ENCODE results near the gene TAOK3. TPM values are rescaled to one million over a fixed set of nuclear protein-coding genes. Genes with fewer than 3 reads are reported as not detected.

TAOK3 gene
- total and polyA plus RNA-seq, 2 donors (not counting 1 experiment from before 2014, with no cell fraction given) = 30.0 to 80.4 TPM

DNA sequence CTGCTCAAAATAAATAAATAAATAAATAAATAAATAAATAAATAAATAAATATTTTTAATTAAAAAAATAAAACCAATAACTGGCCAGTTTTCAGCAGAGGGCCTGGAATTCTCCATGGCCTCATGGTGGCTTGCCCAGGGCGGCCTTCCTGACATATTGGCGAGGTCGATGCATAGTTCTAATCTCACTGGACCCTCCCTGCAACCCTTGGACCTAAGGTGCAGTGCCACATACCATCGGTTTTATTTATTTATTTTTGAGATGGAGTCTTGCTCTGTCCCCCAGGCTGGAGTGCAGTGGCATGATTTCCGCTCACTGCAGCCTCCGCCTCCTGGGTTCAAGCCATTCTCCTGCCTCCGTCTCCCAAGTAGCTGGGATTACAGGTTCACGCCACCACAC lies 265.0 kb downstream of the TAOK3 start:
- peaks cover 10% of the 10 kb centered on the region for H3K4me1 Mint-ChIP-seq
- Histone ChIP-seq H3K27ac (ENCODE audit: low read length in 2 of 2) (no peak overlapping the region), H3K4me3 (ENCODE audit: control extremely low read depth in 1 of 5, extremely low read depth in 1 of 5, insufficient read depth in 1 of 5, low read depth in 2 of 5, low read length in 4 of 5) (no peak overlapping the region), H3K4me2 (replicated peaks; ENCODE audit: low read depth, low read length, poor library complexity, severe bottlenecking) (no peak overlapping the region), H4K20me1 (ENCODE audit: control insufficient read depth, insufficient read depth, low read length, poor library complexity, severe bottlenecking) (no peaks in the 10 kb centered on the region), H3K36me3 (replicated peaks in 1 of 2; ENCODE audit: control extremely low read depth in 1 of 2, control insufficient read depth in 1 of 2, extremely low read depth in 1 of 2, insufficient read depth in 2 of 2, low read length in 1 of 2) (no peaks in the 10 kb centered on the region), H3K9me3 (ENCODE audit: control extremely low read depth in 1 of 3, control insufficient read depth in 2 of 3, insufficient read depth in 1 of 3, low read length in 2 of 3) (no peaks in the 10 kb centered on the region), H2AFZ (ENCODE audit: insufficient read depth, low read depth, low read length, poor library complexity, severe bottlenecking) (no peak overlapping the region), H3K9ac (ENCODE audit: low read length) (no peak overlapping the region), H3K27me3 (replicated peaks in 1 of 4; ENCODE audit: control extremely low read depth in 1 of 4, control insufficient read depth in 3 of 4, insufficient read depth in 4 of 4, low read length in 3 of 4) (peaks cover 0 to 23% (median 5%) of the 10 kb centered on the region in 4 experiments), H3K4me1 (ENCODE audit: control insufficient read depth in 2 of 2, insufficient read depth in 2 of 2, low read length in 2 of 2) (peaks cover 6 to 12% of the 10 kb centered on the region in 2 donors), H3K79me2 (ENCODE audit: control insufficient read depth, insufficient read depth, low read length) (no peaks in the 10 kb centered on the region)
- intact Hi-C loops (cut with micrococcal nuclease) = no loop called here
- DNase-seq = no peak
- no peak overlapping the region for H3K27ac Mint-ChIP-seq
- 97% methylated on average over 6 of the region's 8 CpGs for WGBS (ENCODE audit: insufficient coverage)
- ChIA-PET POLR2A (no interaction called here), CTCF (no interaction called here)
- H3K27me3 Mint-ChIP-seq = peaks cover 13% of the 10 kb centered on the region
- H3K9me3 Mint-ChIP-seq (ENCODE audit: insufficient read depth) = no peaks in the 10 kb centered on the region
- no peak overlapping the region for H3K4me3 Mint-ChIP-seq
- TF ChIP-seq, protein P1, sequence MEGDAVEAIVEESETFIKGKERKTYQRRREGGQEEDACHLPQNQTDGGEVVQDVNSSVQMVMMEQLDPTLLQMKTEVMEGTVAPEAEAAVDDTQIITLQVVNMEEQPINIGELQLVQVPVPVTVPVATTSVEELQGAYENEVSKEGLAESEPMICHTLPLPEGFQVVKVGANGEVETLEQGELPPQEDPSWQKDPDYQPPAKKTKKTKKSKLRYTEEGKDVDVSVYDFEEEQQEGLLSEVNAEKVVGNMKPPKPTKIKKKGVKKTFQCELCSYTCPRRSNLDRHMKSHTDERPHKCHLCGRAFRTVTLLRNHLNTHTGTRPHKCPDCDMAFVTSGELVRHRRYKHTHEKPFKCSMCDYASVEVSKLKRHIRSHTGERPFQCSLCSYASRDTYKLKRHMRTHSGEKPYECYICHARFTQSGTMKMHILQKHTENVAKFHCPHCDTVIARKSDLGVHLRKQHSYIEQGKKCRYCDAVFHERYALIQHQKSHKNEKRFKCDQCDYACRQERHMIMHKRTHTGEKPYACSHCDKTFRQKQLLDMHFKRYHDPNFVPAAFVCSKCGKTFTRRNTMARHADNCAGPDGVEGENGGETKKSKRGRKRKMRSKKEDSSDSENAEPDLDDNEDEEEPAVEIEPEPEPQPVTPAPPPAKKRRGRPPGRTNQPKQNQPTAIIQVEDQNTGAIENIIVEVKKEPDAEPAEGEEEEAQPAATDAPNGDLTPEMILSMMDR (IDR thresholded peaks at IDR 0.05) = no peak
- no peak for TF ChIP-seq EZH2 (IDR thresholded peaks at IDR 0.05; ENCODE audit: borderline replicate concordance, insufficient read depth, low read depth, low read length, poor library complexity, severe bottlenecking)
- ATAC-seq (ENCODE audit: low read depth) = no peak

DNA sequence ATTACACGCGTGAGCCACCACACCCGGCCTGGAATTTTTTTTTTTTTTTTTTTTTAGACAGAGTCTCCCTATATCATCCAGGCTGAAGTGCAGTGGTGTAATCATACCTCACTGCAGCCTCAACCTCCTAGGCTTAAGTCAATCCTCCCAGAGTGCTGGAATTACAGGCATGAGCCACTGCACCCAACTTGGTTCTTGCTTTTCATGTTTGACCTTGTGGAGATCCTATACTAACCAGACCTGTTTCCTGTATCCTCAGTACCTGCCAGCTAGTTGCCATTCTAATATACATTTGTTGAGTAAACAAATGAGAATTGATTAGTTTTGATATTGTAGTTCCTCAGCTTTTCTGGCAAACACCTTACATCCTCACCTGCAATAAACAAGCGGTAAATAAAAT lies 265.7 kb downstream of the TAOK3 start:
- no peak overlapping the region for H3K27ac ChIP-seq (ENCODE audit: low read length in 2 of 2)
- ChIA-PET POLR2A (no interaction called here), CTCF (no interaction called here)
- Mint-ChIP-seq H3K4me1 (peaks cover 10% of the 10 kb centered on the region), H3K4me3 (no peak overlapping the region), H3K9me3 (ENCODE audit: insufficient read depth) (no peaks in the 10 kb centered on the region), H3K27me3 (peaks cover 15% of the 10 kb centered on the region), H3K27ac (no peak overlapping the region)
- H4K20me1 ChIP-seq (ENCODE audit: control insufficient read depth, insufficient read depth, low read length, poor library complexity, severe bottlenecking) = no peaks in the 10 kb centered on the region
- H3K4me2 ChIP-seq (replicated peaks; ENCODE audit: low read depth, low read length, poor library complexity, severe bottlenecking) = no peak overlapping the region
- H3K27me3 ChIP-seq (replicated peaks in 1 of 4; ENCODE audit: control extremely low read depth in 1 of 4, control insufficient read depth in 3 of 4, insufficient read depth in 4 of 4, low read length in 3 of 4) = peaks cover 0 to 30% (median 5%) of the 10 kb centered on the region in 4 experiments
- H3K4me3 ChIP-seq (ENCODE audit: control extremely low read depth in 1 of 5, extremely low read depth in 1 of 5, insufficient read depth in 1 of 5, low read depth in 2 of 5, low read length in 4 of 5) = no peak overlapping the region
- ATAC-seq (ENCODE audit: low read depth) (no peak), DNase-seq (no peak)
- no peak overlapping the region for H3K9ac ChIP-seq (ENCODE audit: low read length)
- intact Hi-C loops (cut with micrococcal nuclease) = no loop called here
- no peak for TF ChIP-seq EZH2 (IDR thresholded peaks at IDR 0.05; ENCODE audit: borderline replicate concordance, insufficient read depth, low read depth, low read length, poor library complexity, severe bottlenecking)
- no peaks in the 10 kb centered on the region for H3K36me3 ChIP-seq (replicated peaks in 1 of 2; ENCODE audit: control extremely low read depth in 1 of 2, control insufficient read depth in 1 of 2, extremely low read depth in 1 of 2, insufficient read depth in 2 of 2, low read length in 1 of 2)
- 100% methylated on average over 1 of the region's 4 CpGs for WGBS (ENCODE audit: insufficient coverage)
- no peaks in the 10 kb centered on the region for H3K9me3 ChIP-seq (ENCODE audit: control extremely low read depth in 1 of 3, control insufficient read depth in 2 of 3, insufficient read depth in 1 of 3, low read length in 2 of 3)
- peaks cover 6 to 12% of the 10 kb centered on the region in 2 donors for H3K4me1 ChIP-seq (ENCODE audit: control insufficient read depth in 2 of 2, insufficient read depth in 2 of 2, low read length in 2 of 2)
- no peaks in the 10 kb centered on the region for H3K79me2 ChIP-seq (ENCODE audit: control insufficient read depth, insufficient read depth, low read length)
- H2AFZ ChIP-seq (ENCODE audit: insufficient read depth, low read depth, low read length, poor library complexity, severe bottlenecking) = no peak overlapping the region

Data from B cell (primary cell).